Transverse colon (tissue), 4 donors: ENCODE measurements around the gene ARCN1.

Experiments
- CTCF ChIP-seq, 5 experiments: fragments of 200-600 bp in 3 of 5; fragments of 450-650 bp in 2 of 5; sonication (generic) in 3 of 5; IDR thresholded peaks; 1 replicate in 2 of 5; 2 replicates in 3 of 5; pipeline ENCODE4 v1.5.1; 2016 to 2017; ENCODE audit warnings: antibody characterized with exemption in 5 of 5, inconsistent platforms in 3 of 5, mild to moderate bottlenecking in 2 of 5, moderate library complexity in 1 of 5
- POLR2AphosphoS5 ChIP-seq, 3 donors: sonication (generic); formaldehyde crosslinking; IDR thresholded peaks; one replicate each; pipeline ENCODE4 v1.6.1; 2016; ENCODE audit warnings: antibody characterized with exemption in 3 of 3

- TF ChIP-seq CTCF (IDR thresholded peaks at IDR 0.05) (no peak), POLR2AphosphoS5 (IDR thresholded peaks at IDR 0.05) (no peak)
Observed at GRCh38 chr11:118570787-118571186, 1.4 kb upstream of the ARCN1 start.
